Activated CD8-positive, alpha-beta memory T cell treated with anti-CD3 and anti-CD28 coated beads, Interleukin-2, amount 50 U/mL, for 48 hours (primary cell): Measurements from ENCODE around the gene PRSS16.
"Not testable (repeated sequence)": the region's sequence is repeated elsewhere in the genome, so short reads cannot be mapped to it uniquely, and the experiment has no call there.

Source experiments
- DNase-seq: peaks from one replicate; pipeline ENCODE4 v3.0.0-alpha.2; 2020

PRSS16 gene

GRCh38 chr6:27247133-27247836, at the start of gene PRSS16:
PRSS16 (plus strand) TSS chr6:27247701; CDS start chr6:27247738, 37 bp downstream.
- no peak for DNase-seq

- DNase-seq = peak; percentile 62
Measured at GRCh38 chr6:27205375-27206278, 41.9 kb upstream of the PRSS16 start.

GRCh38 chr6:27206806-27207205, 40.7 kb upstream of the PRSS16 start:
- DNase-seq = no peak

GRCh38 chr6:27208042-27208441, 39.5 kb upstream of the PRSS16 start:
- DNase-seq = no peak

- no peak for DNase-seq
Measured at GRCh38 chr6:27209196-27209595, 38.3 kb upstream of the PRSS16 start.

GRCh38 chr6:27209659-27210269, 37.7 kb upstream of the PRSS16 start:
- DNase-seq = peak; percentile 57

- not testable (repeated sequence) for DNase-seq
Measured at GRCh38 chr6:27213091-27213517, 34.4 kb upstream of the PRSS16 start.

- DNase-seq = peak; percentile 60
Measured at GRCh38 chr6:27213544-27214125, 33.9 kb upstream of the PRSS16 start.

GRCh38 chr6:27214126-27214601, 33.3 kb upstream of the PRSS16 start:
- DNase-seq = no peak

- no peak for DNase-seq
Measured at GRCh38 chr6:27216874-27217273, 30.6 kb upstream of the PRSS16 start.

- DNase-seq = not testable (repeated sequence)
Measured at GRCh38 chr6:27222971-27223370, 24.5 kb upstream of the PRSS16 start.

- DNase-seq = no peak
Measured at GRCh38 chr6:27224729-27225128, 22.8 kb upstream of the PRSS16 start.

- DNase-seq = no peak
Measured at GRCh38 chr6:27228963-27229477, 18.5 kb upstream of the PRSS16 start.

GRCh38 chr6:27230758-27231111, 16.8 kb upstream of the PRSS16 start:
- no peak for DNase-seq

GRCh38 chr6:27234576-27234975, 12.9 kb upstream of the PRSS16 start:
- DNase-seq = no peak

- peak; percentile 90 for DNase-seq
Measured at GRCh38 chr6:27237089-27237803, 10.3 kb upstream of the PRSS16 start.

- no peak for DNase-seq
Measured at GRCh38 chr6:27238010-27238983, 9.2 kb upstream of the PRSS16 start.

- no peak for DNase-seq
Measured at GRCh38 chr6:27239258-27239657, 8.2 kb upstream of the PRSS16 start.

- no peak for DNase-seq
Measured at GRCh38 chr6:27241443-27241842, 6.1 kb upstream of the PRSS16 start.

GRCh38 chr6:27242589-27243265, 4.8 kb upstream of the PRSS16 start:
- no peak for DNase-seq
